HEK293 (cell line): Measurements from ENCODE around the gene ZFC3H1.

Experiments used
- SP2 ChIP-seq: fragments of 450-650 bp; formaldehyde crosslinking; IDR thresholded peaks from 2 replicates; pipeline ENCODE4 v1.5.1; 2016; ENCODE audit warnings: missing biosample characterization, missing genetic modification characterization
- ZNF510 ChIP-seq: fragments of 450-650 bp; formaldehyde crosslinking; IDR thresholded peaks from 2 replicates; pipeline ENCODE4 v1.5.1; 2018; ENCODE audit warnings: mild to moderate bottlenecking, missing genetic modification characterization, missing biosample characterization; ENCODE audit not compliant: insufficient replicate concordance
- TF ChIP-seq, protein P1 (sequence below): fragments of 450-650 bp; formaldehyde crosslinking; IDR thresholded peaks from 2 replicates; pipeline ENCODE4 v1.5.1; 2016; ENCODE audit warnings: missing biosample characterization, missing genetic modification characterization

DNA sequence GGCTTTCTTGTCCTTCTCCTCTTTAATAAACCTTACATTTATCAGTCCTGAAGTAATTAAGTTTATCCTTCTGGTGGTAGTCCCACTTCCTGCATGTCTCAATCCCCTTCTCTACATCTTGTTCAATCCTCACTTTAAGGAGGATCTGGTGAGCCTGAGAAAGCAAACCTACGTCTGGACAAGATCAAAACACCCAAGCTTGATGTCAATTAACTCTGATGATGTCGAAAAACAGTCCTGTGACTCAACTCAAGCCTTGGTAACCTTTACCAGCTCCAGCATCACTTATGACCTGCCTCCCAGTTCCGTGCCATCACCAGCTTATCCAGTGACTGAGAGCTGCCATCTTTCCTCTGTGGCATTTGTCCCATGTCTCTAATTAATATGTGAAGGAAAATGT lies 79.3 kb downstream of the ZFC3H1 start:
- TF ChIP-seq, protein P1, sequence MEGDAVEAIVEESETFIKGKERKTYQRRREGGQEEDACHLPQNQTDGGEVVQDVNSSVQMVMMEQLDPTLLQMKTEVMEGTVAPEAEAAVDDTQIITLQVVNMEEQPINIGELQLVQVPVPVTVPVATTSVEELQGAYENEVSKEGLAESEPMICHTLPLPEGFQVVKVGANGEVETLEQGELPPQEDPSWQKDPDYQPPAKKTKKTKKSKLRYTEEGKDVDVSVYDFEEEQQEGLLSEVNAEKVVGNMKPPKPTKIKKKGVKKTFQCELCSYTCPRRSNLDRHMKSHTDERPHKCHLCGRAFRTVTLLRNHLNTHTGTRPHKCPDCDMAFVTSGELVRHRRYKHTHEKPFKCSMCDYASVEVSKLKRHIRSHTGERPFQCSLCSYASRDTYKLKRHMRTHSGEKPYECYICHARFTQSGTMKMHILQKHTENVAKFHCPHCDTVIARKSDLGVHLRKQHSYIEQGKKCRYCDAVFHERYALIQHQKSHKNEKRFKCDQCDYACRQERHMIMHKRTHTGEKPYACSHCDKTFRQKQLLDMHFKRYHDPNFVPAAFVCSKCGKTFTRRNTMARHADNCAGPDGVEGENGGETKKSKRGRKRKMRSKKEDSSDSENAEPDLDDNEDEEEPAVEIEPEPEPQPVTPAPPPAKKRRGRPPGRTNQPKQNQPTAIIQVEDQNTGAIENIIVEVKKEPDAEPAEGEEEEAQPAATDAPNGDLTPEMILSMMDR (tag by site-specific recombination) = no peak
- no peak for TF ChIP-seq SP2 (tag by site-specific recombination)
- no peak for TF ChIP-seq ZNF510 (tag by site-specific recombination)
